Globus pallidus (tissue), 1 donor: ENCODE results near the gene ABCC5.

ENCODE experiments used
- DNase-seq: peaks from one replicate; pipeline ENCODE4 v3.0.0-alpha.2; 2015; ENCODE audit warnings: low spot score

Gene ABCC5

GRCh38 chr3:183922421-183922820, 95.3 kb downstream of the ABCC5 start:
- DNase-seq = no peak

DNA sequence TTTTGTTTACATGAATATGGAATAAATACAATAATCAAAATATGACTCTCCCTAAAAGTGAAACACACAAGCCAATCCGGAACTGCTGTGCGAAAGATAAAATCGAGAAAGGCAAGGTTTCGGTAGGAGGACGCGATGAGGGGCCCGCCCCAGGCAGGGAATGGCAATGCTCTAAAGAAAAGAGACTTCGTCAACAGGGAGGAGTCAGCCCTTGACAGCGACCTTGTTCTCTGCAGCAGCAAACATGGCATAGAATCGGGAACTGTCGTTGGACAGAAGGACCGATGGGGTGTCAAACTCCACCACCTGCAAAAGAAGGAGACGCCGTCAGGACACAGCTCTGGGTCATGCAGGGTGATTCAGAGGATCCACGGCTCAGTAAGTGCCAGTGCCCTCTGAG, 96.6 kb downstream of the ABCC5 start:
- DNase-seq = no peak

- no peak for DNase-seq
Observed at GRCh38 chr3:183920416-183920815, 97.3 kb downstream of the ABCC5 start.

DNA sequence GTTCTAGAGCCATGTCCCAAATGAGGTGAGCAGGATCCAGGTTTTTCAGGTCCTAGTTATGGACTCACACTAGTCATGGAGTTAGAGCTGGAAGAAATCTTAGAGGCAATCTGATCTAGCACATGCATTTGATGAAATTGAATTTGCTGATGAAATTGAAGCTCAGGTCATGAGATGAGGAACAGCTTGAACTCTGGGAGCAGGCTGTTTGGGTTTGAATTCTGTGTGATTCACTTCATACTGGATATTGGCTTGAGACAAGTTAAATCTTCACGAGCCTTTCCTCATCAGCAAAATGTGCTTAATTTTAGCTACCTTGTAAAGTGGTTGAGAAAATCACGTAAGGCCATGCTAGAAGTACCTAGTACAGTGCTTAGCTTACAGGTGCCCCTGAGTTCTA, 99.5 kb downstream of the ABCC5 start:
- no peak for DNase-seq

DNA sequence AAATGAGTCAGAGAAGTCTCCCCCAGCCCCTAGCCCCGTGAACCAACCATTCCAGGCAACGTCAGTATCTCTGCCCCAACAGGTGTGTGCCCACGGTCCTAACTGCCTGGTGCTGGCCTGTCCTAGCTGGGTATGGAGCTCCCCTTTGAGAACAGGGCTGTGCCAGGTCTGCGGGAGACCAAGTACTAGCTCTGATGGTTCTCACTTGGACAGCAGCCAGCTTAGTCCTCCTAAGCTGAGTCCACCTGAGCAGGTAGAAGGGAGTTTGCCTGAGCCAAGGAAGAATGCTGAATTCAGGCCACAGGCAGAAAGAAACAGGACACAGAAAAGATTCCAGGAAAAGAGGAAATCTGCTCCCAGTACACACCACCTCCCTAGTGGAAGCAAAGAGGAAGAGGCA, 99.9 kb downstream of the ABCC5 start:
- DNase-seq = no peak

- DNase-seq = no peak
Observed at GRCh38 chr3:183914856-183915255, 102.8 kb downstream of the ABCC5 start.

- no peak for DNase-seq
Observed at GRCh38 chr3:183913580-183913920, 104.1 kb downstream of the ABCC5 start.

GRCh38 chr3:183912895-183913579, 104.6 kb downstream of the ABCC5 start:
- no peak for DNase-seq

GRCh38 chr3:183911763-183912506, 105.7 kb downstream of the ABCC5 start:
- no peak for DNase-seq

DNA sequence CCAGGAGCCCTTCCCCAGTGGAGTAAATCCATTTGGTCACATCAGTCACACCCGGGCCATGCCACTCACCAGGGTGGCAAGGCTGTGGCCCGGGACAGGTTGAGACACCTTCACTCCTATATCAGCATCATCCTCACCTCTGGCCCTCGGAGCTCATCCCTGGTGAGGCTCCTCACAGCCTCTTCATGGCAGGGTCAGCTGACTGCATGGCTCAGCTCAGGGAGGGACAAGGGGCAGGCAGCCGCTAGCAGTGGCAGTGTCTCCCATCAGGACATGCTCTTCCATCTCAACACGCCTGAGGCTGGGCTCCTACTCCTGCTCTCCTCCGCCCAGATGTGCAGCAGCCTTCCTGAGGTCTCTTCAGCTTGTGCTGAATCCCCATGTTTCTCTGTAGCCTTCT, 106.6 kb downstream of the ABCC5 start:
- DNase-seq = no peak

DNA sequence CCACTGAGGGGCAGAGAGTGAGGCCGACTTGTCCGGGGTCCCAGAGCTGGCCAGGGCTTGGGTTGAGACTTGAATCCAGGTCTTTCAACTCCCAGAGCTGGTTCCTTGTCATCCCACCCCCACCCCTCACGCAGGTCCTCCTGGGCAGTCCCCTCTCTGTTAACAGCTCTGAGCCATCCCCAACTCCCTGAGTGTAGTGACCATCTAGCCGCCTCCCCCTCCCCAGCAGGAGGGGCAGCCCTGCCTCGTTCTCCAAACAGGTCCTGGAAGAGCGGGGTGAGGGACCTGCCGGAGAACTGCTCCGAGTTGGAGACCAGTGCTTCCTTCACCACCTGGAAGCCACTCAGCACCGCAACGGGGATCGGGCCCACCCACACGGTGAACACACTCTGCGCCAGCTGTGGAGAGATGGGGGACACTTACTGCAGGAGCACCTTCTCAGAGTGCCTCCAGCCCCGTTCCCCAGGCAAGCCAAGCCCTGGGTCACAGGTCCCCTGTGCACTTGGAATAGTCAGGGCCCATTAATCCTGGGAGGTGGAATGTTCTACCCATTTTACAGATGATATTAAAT, 108.6 kb downstream of the ABCC5 start:
- DNase-seq = no peak

DNA sequence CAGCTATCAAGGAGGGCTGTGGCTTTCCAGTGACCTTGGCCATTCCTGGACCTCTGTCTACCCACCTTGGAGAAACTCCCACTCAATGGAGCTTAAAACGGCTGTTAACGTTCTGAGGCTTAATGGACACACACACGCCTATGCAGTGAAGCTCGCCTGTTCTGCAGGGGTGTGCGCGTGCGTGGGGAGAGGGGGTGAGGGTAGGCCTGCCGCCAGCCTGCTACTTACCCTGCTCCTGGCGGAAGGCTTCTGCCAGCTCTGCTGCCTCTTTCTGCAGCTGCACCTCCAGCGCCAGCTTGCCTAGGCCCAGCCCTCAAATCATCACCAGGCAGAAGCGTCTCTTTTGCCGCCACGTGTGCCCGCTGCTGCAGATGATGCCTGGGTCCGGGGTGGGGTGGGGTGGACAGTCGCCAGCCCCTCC, 109.8 kb downstream of the ABCC5 start:
- DNase-seq = no peak

DNA sequence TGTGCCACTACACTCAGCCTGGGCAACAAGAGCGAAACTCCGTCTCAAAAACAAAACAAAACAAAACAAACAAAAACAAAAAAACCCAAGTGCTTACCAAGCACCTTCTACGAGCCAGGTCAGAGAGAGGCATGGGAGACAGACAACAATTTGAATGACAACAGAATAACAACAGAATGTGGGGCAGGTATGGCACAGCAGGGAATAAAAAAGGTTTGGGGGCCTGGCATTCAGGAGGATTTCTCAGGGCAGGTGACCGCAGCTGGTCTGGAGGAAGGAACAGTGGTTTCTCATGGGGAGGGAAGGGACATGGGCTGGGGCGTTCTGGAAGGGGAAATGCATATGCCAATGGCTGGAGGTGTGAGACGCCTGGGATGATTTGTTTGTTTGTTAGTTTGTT, 110.5 kb downstream of the ABCC5 start:
- DNase-seq = no peak

GRCh38 chr3:183906234-183906921, 111.3 kb downstream of the ABCC5 start:
- DNase-seq = no peak

GRCh38 chr3:183904833-183905780, 112.6 kb downstream of the ABCC5 start:
- no peak for DNase-seq

DNA sequence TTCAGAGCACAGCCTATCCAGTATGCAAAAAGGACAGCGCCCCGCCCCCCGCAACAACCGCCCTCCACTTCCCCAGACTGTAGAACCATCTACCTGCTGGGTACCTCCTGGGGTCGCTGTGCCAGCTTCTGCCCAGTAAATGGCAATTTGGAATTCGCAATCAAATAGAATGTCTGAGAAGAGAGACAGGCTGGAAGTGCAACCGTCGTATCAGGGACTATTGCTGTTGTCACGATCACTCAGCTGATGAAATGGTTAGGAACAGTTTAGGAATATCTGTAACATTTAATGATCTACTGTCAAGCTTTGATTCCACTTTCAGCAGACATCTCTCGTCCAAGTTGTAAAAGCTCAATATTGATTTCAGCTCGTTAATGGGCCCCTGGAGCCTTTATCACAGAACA, 119.7 kb downstream of the ABCC5 start:
- DNase-seq = no peak

GRCh38 chr3:183897606-183898005, 120.1 kb downstream of the ABCC5 start:
- no peak for DNase-seq

- no peak for DNase-seq
Observed at GRCh38 chr3:183896610-183897009, 121.1 kb downstream of the ABCC5 start.

- DNase-seq = no peak
Observed at GRCh38 chr3:183896184-183896583, 121.5 kb downstream of the ABCC5 start.

- DNase-seq = no peak
Observed at GRCh38 chr3:183895774-183896173, 121.9 kb downstream of the ABCC5 start.

GRCh38 chr3:183895296-183895695, 122.4 kb downstream of the ABCC5 start:
- peak; percentile 46 for DNase-seq
